NCI-H1092 treated with DMSO at 0.1 percent for 48 hours (cell line): Measurements from ENCODE around the gene VCAM1.
"Not testable (repeated sequence)": the region's sequence is repeated elsewhere in the genome, so short reads cannot be mapped to it uniquely, and the experiment has no call there.

Source experiments
- DNase-seq: peaks from one replicate; lab custom pipeline; 2025; lab: John Stamatoyannopoulos, UW

VCAM1 gene

GRCh38 chr1:100719490-100719889 lies at the start of gene VCAM1:
Gene VCAM1, plus strand, starts transcription at chr1:100719742. Its CDS starts 119 bp downstream, at chr1:100719861.
- DNase-seq: no peak

GRCh38 chr1:100670083-100670482 lies 49.5 kb upstream of the VCAM1 start:
- no peak for DNase-seq

- no peak for DNase-seq
Observed at GRCh38 chr1:100671601-100672000, 47.9 kb upstream of the VCAM1 start.

GRCh38 chr1:100683448-100684349 lies 35.8 kb upstream of the VCAM1 start:
- no peak for DNase-seq

- no peak for DNase-seq
Observed at GRCh38 chr1:100699744-100700143, 19.8 kb upstream of the VCAM1 start.

- DNase-seq: no peak
Observed at GRCh38 chr1:100700586-100700985, 19.0 kb upstream of the VCAM1 start.

GRCh38 chr1:100703052-100703451 lies 16.5 kb upstream of the VCAM1 start:
- no peak for DNase-seq

GRCh38 chr1:100703716-100704115 lies 15.8 kb upstream of the VCAM1 start:
- DNase-seq: no peak

GRCh38 chr1:100704473-100704872 lies 15.1 kb upstream of the VCAM1 start:
- DNase-seq: no peak

GRCh38 chr1:100706296-100706695 lies 13.2 kb upstream of the VCAM1 start:
- no peak for DNase-seq

GRCh38 chr1:100706856-100707255 lies 12.7 kb upstream of the VCAM1 start:
- DNase-seq: no peak

- no peak for DNase-seq
Observed at GRCh38 chr1:100708476-100709062, 11.0 kb upstream of the VCAM1 start.

GRCh38 chr1:100710906-100711682 lies 8.4 kb upstream of the VCAM1 start:
- DNase-seq: no peak

- DNase-seq: not testable (repeated sequence)
Observed at GRCh38 chr1:100713027-100713426, 6.5 kb upstream of the VCAM1 start.

GRCh38 chr1:100713626-100714025 lies 5.9 kb upstream of the VCAM1 start:
- no peak for DNase-seq

GRCh38 chr1:100714599-100714998 lies 4.9 kb upstream of the VCAM1 start:
- no peak for DNase-seq

- DNase-seq: no peak
Observed at GRCh38 chr1:100717218-100717617, 2.3 kb upstream of the VCAM1 start.

- DNase-seq: no peak
Observed at GRCh38 chr1:100718581-100718980, 961 bp upstream of the VCAM1 start.

- DNase-seq: no peak
Observed at GRCh38 chr1:100720101-100720500, 559 bp downstream of the VCAM1 start.

GRCh38 chr1:100720751-100721150 lies 1.2 kb downstream of the VCAM1 start:
- DNase-seq: no peak

- no peak for DNase-seq
Observed at GRCh38 chr1:100721526-100722207, 2.1 kb downstream of the VCAM1 start.

- no peak for DNase-seq
Observed at GRCh38 chr1:100722221-100722620, 2.7 kb downstream of the VCAM1 start.
